IPS DF 4.7 (cell line): Measurements from ENCODE around the gene ADAD2.

Source experiments
- DNase-seq: peaks from one replicate; pipeline ENCODE4 v3.0.0-alpha.2; 2013; ENCODE audit warnings: low spot score; ENCODE audit errors: extremely low read depth

Gene ADAD2

DNA sequence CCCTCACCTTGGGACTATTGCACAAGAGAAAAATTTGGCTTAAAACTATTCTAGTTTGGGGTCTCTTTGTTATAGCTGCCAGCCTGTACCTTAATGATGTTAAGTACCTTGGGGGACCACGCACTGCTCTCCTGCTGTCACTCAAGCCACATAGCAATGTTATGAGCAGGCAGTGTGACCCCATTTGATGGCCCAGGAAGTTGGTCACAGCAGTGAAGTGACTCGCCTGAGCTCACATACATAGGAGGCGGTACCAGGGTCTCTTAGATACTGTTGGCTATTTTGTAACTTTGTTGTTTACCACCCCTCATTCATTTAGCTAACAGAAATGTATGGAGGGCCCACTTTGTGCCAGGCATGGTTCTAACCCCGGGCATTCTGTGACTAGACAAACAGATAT, 32.5 kb downstream of the ADAD2 start:
- no peak for DNase-seq

DNA sequence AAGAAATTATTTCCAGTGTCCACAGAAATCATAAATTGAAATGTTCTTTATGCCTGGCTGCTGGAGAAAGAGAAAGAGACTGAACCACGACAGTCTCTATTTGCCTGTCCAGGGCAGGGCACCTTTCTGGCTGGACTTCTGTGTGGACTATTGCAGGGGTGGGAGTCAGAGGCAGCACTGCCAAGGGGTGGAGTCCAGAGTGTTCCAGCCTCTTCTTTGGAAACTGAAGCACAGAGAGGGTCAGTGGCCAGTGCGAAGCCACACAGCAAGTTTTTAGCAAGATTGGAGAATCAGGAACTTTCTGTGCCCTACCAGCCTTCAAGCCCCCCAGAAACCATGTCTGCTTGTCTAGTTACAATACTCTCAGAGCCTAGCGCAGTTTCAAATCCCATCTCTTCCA, 33.6 kb downstream of the ADAD2 start:
- DNase-seq: no peak

DNA sequence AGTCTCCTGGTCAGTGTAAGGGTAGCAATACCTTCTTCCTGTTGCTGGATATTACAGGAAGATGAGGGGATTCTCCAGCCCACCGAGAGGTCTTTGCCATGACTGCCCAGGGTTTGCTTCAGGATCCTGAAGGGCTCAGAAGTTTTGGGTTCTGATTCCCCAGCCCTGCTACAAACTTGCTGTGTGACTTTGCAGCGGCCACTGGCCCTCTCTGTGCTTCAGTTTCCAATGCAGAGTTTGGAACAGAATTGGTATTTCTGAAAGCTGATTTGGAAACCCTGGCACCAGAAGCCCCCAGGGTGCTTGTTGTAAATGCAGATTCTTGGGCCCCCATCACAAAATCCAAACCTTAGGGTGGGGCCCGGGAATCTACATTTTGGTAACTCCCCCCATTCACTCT, 34.2 kb downstream of the ADAD2 start:
- no peak for DNase-seq

DNA sequence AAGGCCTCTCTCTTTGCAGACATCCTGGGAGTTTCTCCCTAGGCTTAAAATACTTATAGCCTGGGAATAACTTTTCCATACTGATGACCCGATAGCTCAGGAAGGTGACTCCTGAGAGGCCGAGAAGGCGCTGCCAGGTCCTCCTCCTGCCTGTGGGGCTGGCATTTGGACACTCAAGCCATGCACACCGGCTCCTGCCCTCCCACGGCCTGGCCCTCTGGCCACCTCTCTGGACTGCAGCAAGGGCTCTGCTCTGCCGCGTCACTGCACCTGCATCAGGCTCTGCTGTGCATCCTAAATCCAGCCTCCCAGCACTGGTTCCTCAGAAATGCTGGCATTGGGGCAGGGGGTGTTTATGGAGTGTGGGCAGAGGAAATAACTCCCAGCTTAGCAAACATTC, 34.6 kb downstream of the ADAD2 start:
- DNase-seq: no peak

- DNase-seq: no peak
Measured at GRCh38 chr16:84226026-84226425, 35.1 kb downstream of the ADAD2 start.

DNA sequence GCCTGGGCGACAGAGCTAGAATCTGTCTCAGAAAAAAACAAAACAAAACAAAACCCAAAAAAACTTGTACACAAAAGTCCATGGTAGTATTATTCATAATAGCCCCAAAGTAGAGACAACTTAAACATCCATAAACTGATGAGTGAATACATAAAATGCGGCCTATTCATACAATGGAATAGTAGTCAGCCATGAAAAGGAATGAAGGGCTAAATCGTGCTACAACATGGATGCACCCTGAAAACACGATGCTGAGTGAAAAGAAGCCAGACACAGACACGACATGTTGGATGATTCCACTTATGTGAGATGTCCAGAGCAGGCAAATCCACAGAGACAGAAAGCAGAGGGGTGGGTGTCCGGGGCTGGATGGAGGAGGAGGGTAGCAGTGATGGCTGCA, 36.6 kb downstream of the ADAD2 start:
- no peak for DNase-seq

GRCh38 chr16:84228256-84228838, 37.4 kb downstream of the ADAD2 start:
- DNase-seq: no peak

GRCh38 chr16:84229471-84229870, 38.5 kb downstream of the ADAD2 start:
- DNase-seq: no peak

DNA sequence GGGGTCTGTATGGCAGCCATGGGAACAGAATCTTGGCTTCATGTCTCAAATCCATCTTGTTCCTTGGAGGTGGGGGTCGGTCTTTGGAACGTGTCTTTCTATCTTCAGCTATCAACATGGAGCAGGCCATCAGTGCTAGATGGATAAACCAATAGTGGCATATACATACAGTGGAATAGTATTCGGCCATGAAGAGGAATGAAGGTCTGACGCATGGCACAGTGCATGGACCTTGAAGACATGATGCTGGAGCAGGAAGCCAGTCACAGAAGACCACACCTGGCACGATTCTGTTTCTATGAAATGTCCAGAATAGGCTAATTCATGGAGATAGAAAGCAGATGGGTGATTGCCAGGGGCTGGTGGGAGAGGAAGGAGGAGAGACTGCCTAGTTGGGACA, 41.1 kb downstream of the ADAD2 start:
- DNase-seq: no peak

- DNase-seq: no peak
Measured at GRCh38 chr16:84232969-84233368, 42.0 kb downstream of the ADAD2 start.

GRCh38 chr16:84233748-84234147, 42.8 kb downstream of the ADAD2 start:
- no peak for DNase-seq

DNA sequence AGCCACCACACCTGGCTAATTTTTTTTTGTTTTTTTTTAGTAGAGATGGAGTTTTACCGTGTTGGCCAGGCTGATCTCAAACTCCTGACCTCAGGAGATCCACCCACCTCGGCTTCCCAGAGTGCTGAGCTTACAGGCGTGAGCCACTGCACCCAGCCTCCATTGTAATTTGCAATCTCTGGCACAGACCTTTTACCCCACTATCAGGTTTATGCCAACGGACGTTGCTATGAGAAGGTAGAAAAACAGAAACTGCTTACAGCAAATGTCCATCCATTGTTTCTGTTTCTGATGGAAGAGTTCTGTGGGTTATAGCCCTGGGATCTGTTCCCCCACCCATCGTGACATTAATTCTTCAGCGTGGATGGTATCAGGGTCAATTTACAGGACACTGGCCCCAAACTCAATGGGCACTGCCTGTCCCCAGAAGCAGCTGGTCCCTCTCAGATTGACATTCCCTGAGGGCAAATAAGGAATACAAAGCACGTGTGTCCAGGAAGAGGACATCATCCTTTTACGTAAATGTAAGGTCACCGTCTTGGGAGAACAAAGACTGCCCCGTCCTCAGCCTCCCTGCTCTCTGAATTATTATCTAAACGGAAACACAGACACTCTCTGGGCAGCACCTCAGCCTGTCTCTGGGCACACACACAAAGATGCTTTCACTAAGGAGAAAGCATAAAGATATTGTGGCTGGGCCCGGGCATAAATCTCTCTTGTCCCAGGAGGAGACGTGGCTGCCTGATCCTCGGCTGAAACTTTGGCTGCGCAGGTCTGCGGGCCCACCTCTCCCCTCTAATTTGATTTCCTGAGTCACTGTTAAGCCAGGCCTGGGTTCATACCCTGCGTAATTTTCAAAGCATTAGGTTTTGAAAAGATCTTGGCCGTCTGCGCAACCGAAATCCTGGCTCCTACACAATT, 43.6 kb downstream of the ADAD2 start:
- DNase-seq: no peak

DNA sequence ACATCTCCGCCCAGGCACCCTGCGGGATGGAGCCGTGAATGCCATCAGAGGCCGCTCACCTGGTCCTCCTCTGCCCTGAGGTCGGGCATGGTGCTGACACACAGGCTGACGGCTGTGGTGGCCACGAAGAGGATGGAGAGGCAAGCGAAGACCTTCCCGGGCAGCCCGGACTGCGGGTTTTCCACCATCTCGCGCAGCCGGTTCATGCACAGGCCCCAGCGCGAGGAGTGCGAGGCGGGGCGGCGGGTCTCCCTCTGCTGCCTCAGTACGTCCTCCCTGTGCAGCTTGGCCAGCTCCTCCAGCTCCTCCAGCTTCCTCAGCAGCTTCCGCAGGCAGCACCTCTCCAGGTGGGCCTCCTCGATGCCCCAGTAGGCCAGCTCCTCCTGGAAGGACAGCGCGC, 45.7 kb downstream of the ADAD2 start:
- DNase-seq: no peak

DNA sequence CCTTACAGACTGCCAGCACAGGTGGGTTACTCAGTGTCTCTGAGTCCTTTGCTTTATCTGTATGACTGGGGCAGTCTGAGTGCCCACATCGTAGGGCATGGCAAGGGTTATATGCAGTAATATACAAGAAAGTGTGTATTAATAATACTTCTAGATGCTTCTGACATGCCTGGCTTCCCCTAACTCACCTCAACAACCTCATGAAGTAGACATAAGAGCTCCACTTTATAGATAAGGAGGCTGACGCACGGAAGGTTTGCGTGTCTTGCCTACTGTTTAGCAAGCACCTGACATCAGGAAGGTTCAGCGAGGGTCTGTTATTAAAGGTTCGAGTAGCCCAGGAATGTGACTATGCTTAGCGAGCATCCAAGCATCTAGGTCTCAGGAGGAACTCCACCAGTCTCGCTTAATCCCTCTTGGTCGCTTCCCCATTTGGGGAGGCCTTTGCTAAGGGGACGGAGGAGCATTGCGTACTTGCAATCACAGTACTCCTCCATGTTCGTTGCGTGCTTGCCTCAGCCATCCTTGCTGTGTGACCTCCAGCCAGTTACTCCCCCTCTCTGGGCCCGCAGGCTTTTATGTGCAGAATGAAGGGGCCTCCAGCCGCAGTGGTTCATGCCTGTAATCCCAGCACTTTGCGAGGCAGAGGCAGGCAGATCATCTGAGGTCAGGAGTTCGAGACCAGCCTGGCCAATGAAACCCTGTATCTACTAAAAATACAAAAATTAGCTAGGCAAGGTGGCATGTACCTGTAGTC, 47.2 kb downstream of the ADAD2 start:
- DNase-seq: no peak

- no peak for DNase-seq
Measured at GRCh38 chr16:84239141-84239769, 48.3 kb downstream of the ADAD2 start.

GRCh38 chr16:84239909-84240308, 49.0 kb downstream of the ADAD2 start, which contains the start of gene KCNG4:
Gene KCNG4, minus strand, starts transcription at chr16:84240012. Its CDS starts 2,527 bp downstream, at chr16:84237485.
- no peak for DNase-seq

DNA sequence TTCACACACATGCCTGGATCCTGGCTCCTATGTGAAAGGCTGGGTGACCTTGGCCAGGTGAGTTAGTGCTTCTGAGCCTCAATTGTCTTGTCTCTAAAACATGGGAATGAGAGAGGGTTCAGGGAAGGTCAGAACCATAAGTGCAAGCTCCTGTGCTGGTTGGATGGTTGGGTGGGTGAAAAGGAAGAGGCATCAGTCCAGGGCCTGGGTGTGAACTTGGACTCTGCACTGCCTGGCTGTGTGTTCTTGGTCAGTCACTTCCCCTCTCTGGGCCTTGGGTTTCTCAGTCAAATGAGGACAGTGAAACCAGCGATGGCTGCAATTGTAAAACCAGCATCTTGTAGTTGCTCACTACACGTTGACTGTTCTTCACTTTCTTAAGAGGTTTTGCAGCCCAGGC, 49.5 kb downstream of the ADAD2 start:
- DNase-seq: no peak

GRCh38 chr16:84241778-84242177, 50.8 kb downstream of the ADAD2 start:
- no peak for DNase-seq

GRCh38 chr16:84242839-84243238, 51.9 kb downstream of the ADAD2 start:
- no peak for DNase-seq

DNA sequence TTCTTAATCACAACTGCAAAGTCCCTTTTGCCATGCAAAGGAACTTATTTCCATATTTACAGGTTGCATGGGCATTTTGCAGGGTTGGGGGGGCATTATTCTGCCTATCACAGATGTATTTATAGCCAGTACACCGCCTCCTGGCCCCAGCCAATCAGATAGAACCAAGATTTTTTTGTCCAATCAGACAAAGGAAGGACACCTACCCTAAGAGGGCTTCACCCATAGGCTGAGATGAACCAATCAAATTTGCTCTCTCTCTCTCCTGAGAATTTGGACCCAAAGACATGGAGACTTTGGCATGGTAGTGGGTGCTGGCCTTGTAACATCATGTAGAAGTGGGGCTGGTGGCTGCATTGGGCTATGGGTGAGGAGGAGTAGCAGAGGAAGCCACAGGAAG, 52.8 kb downstream of the ADAD2 start:
- no peak for DNase-seq

- no peak for DNase-seq
Measured at GRCh38 chr16:84244728-84245127, 53.8 kb downstream of the ADAD2 start.
